ENCODE results near the gene MKNK2. TPM values are rescaled to one million over a fixed set of nuclear protein-coding genes. Genes with fewer than 3 reads are reported as not detected.

Gene MKNK2
- 68.7 and 80.6 TPM in 2 replicates for total RNA-seq

DNA sequence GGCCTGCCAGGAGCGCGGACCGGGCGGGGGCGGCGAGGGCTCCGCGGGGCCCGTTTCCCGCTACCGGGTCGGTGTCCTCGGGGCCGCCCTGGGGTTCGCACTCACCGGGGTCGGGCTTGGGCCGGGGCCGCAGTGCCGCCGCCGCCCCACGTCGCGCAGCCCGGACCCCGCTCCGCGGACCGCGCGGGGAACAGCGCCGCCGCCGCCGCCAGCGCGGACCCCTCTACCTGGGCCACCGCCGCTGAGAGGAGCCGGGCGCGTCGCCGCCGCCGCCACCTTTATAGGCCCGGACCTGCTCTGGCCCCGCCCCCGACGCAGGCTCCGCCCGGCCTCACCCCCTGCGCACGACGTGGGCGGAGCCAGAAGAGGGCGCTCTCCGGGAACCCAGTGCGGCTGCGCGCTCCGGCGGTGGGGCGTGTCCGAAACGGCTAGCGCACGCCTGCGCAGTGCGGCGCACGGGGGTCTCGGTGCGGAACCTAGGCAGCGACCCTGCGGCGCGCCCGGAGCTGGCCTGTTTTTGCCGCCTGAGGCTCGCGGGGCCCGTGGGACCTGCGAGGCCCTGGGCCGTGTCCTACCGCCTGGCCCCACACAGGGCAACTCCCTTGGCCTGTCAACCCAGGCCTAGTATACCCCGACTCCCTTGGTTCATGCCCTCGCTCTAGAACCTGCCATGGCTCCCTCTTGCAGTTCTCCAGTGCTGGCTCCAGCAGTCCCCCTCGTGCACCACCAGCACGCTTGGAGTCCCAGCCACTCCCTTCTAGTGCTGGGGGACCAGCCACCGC, at the start of gene MKNK2:
MKNK2 (minus strand) TSS at position 254 of the 782 bp plus-strand sequence. CDS start 393 bp downstream, outside the sequence.

DNA sequence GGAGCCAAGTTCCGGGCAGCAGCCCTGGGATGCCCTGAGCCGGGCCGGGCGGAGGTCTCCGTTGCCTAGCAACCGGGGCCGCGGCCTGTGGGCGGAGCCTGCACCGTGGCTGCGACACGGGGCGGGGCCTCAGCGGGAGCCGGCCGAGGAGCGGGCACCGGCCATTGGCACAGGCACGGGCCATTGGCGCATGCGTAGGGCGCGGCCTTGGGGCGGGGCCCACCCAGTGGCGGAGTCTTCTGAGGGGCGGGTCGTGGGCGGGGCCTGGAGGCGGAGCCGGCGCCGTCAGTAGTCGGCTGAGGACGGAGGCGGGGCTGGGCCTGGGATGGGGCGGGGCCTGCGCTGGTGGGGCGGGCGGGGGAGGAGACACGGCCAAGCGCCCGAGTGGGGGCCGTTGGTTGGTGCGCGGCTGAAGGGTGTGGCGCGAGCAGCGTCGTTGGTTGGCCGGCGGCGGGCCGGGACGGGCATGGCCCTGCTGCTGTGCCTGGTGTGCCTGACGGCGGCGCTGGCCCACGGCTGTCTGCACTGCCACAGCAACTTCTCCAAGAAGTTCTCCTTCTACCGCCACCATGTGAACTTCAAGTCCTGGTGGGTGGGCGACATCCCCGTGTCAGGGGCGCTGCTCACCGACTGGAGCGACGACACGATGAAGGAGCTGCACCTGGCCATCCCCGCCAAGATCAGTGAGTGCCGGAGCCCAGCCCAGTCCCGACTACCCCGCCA, 45.6 kb upstream of the MKNK2 start, which contains the start of gene IZUMO4:
IZUMO4 (plus strand) TSS at position 436 of the 723 bp plus-strand sequence; CDS start at position 467, 31 bp downstream.

DNA sequence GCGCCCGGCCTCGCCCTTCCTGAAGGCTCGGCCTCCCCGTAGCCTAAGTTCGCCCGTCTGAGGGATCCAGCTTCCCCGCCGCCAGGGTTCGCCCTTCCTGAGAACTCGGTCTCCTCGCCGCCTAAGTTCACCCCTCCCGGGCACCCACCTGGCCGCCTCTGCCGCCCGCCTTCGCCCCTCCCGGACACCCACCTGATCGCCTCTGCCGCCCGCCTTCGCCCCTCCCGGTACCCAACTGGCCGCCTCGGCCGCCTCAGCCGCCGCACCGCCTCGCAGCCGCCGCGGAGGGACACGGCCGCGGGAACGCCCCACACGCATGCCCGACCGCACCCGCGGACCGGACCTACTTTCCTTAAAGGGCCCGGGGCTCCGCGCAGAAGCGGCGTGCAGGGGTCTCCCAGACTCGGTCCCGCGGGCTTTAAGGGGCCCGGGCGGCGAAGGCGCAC, 45.0 kb upstream of the MKNK2 start, which contains the start of gene MOB3A:
MOB3A (minus strand) TSS at position 293 of the 446 bp plus-strand sequence. CDS start 17,766 bp downstream, outside the sequence.

GRCh38 chr19:2015608-2015950, 35.5 kb downstream of the MKNK2 start, which contains the start of gene BTBD2:
Gene BTBD2, minus strand, starts transcription at chr19:2015714. Its CDS starts 11 bp downstream, at chr19:2015703.

Other genes starting within 250 kb of the MKNK2 start
- gene ATP8B3, start 239.0 kb downstream of the MKNK2 start, total RNA-seq = 0.52 and 6.9 TPM in 2 replicates
- gene REXO1, start 202.8 kb downstream of the MKNK2 start, total RNA-seq = 14.1 and 17.1 TPM in 2 replicates
- 8.9 and 15.3 TPM in 2 replicates for gene KLF16, start 187.7 kb downstream of the MKNK2 start, total RNA-seq
- 107 and 116 TPM in 2 replicates for gene ABHD17A, start 165.7 kb downstream of the MKNK2 start, total RNA-seq
- gene ADAT3, start 145.8 kb downstream of the MKNK2 start, total RNA-seq = 3.7 and 11.7 TPM in 2 replicates
- gene SCAMP4, start 145.8 kb downstream of the MKNK2 start, total RNA-seq = 95.2 and 139 TPM in 2 replicates
- 61.2 and 77.4 TPM in 2 replicates for gene CSNK1G2, start 110.1 kb downstream of the MKNK2 start, total RNA-seq
- 77.4 and 137 TPM in 2 replicates for gene BTBD2, start 35.5 kb downstream of the MKNK2 start, total RNA-seq
- gene MOB3A, start 45.1 kb upstream of the MKNK2 start, total RNA-seq = 27.5 and 36.5 TPM in 2 replicates
- 0.13 and 2.9 TPM in 2 replicates for gene IZUMO4, start 45.7 kb upstream of the MKNK2 start, total RNA-seq
- gene AP3D1, start 100.3 kb upstream of the MKNK2 start, total RNA-seq = 77.9 and 99.9 TPM in 2 replicates
- 8.0 and 24.8 TPM in 2 replicates for gene DOT1L, start 112.7 kb upstream of the MKNK2 start, total RNA-seq
- 49.7 and 72.8 TPM in 2 replicates for gene PLEKHJ1, start 185.1 kb upstream of the MKNK2 start, total RNA-seq
- 42.5 and 47.8 TPM in 2 replicates for gene SF3A2, start 185.6 kb upstream of the MKNK2 start, total RNA-seq
- gene AMH, start 198.1 kb upstream of the MKNK2 start, total RNA-seq = under 0.01 and 2.3 TPM in 2 replicates
- 3.2 TPM in 1 of 2 replicates, not detected in the other for gene JSRP1, start 205.2 kb upstream of the MKNK2 start, total RNA-seq
- 0.13 TPM in 1 of 2 replicates, not detected in the other for gene PEAK3, start 230.9 kb upstream of the MKNK2 start, total RNA-seq